ENCODE measurements around the gene OR5K1. TPM values are rescaled to one million over a fixed set of nuclear protein-coding genes. Genes with fewer than 3 reads are reported as not detected.

Gene OR5K1
- total RNA-seq, 1 experiment from 2014 or later = not detected

- intact Hi-C loops (cut with micrococcal nuclease) = no loop called here
- no TSS peak for BruUV-seq (replicated peaks)
- Histone ChIP-seq H3K9me3 (ENCODE audit: control insufficient read depth in 1 of 2, insufficient read depth in 1 of 2, low read depth in 1 of 2, low read length in 2 of 2) (no peaks in the 10 kb centered on the region), H3K36me3 (ENCODE audit: control insufficient read depth in 1 of 2, insufficient read depth in 2 of 2, low read length in 2 of 2) (no peaks in the 10 kb centered on the region), H2AFZ (ENCODE audit: low read depth, low read length, poor library complexity, severe bottlenecking) (no peak overlapping the region), H4K20me1 (ENCODE audit: insufficient read depth) (no peaks in the 10 kb centered on the region), H3K4me2 (ENCODE audit: low read length) (no peak overlapping the region), H3K4me1 (ENCODE audit: control insufficient read depth in 1 of 2, insufficient read depth in 2 of 2, low read length in 2 of 2) (peaks cover 14 to 16% of the 10 kb centered on the region in 2 experiments; a peak in 3 of 4 replicates), H3K27ac (ENCODE audit: low read depth, low read length) (no peak overlapping the region), H3K79me2 (ENCODE audit: insufficient read depth, low read length) (no peaks in the 10 kb centered on the region), H3K4me3 (replicated peaks in 1 of 2; ENCODE audit: low read depth in 1 of 2, low read length in 2 of 2) (no peak overlapping the region), H3K27me3 (ENCODE audit: insufficient read depth, low read length) (no peaks in the 10 kb centered on the region), H3K9ac (ENCODE audit: low read length) (no peak overlapping the region), H3K9me2 (ENCODE audit: insufficient read depth) (no peaks in the 10 kb centered on the region)
- DNase-seq (ENCODE audit: low read depth, low spot score) (no peak), ATAC-seq (no peak)
- ChIA-PET POLR2A (no interaction called here), RAD21 (ENCODE audit: low non-redundant PET in 1 of 2, low total read pairs in 2 of 2, uncharacterized antibody in 2 of 2, unreplicated experiment in 2 of 2) (no interaction called here), CTCF (no interaction called here)
- TF ChIP-seq EGR1 (IDR thresholded peaks at IDR 0.05; ENCODE audit: low read depth) (no peak), SRF (IDR thresholded peaks at IDR 0.05; ENCODE audit: low read depth) (no peak), ZNF274 (IDR thresholded peaks at IDR 0.05; ENCODE audit: low read depth, low read length) (no peak), SIN3A (IDR thresholded peaks at IDR 0.05; ENCODE audit: low read depth) (no peak), CBX3 (IDR thresholded peaks at IDR 0.05; ENCODE audit: low read depth) (no peak), FOSL1 (IDR thresholded peaks at IDR 0.05; ENCODE audit: low read depth) (no peak), TCF7L2 (IDR thresholded peaks at IDR 0.05; ENCODE audit: borderline replicate concordance, extremely low read depth, insufficient read depth, insufficient read length) (no peak)
- TF ChIP-seq, protein P1, sequence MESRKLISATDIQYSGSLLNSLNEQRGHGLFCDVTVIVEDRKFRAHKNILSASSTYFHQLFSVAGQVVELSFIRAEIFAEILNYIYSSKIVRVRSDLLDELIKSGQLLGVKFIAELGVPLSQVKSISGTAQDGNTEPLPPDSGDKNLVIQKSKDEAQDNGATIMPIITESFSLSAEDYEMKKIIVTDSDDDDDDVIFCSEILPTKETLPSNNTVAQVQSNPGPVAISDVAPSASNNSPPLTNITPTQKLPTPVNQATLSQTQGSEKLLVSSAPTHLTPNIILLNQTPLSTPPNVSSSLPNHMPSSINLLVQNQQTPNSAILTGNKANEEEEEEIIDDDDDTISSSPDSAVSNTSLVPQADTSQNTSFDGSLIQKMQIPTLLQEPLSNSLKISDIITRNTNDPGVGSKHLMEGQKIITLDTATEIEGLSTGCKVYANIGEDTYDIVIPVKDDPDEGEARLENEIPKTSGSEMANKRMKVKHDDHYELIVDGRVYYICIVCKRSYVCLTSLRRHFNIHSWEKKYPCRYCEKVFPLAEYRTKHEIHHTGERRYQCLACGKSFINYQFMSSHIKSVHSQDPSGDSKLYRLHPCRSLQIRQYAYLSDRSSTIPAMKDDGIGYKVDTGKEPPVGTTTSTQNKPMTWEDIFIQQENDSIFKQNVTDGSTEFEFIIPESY (IDR thresholded peaks at IDR 0.05; ENCODE audit: extremely low read depth, insufficient replicate concordance, low read length) = no peak
- TF ChIP-seq, protein P2, sequence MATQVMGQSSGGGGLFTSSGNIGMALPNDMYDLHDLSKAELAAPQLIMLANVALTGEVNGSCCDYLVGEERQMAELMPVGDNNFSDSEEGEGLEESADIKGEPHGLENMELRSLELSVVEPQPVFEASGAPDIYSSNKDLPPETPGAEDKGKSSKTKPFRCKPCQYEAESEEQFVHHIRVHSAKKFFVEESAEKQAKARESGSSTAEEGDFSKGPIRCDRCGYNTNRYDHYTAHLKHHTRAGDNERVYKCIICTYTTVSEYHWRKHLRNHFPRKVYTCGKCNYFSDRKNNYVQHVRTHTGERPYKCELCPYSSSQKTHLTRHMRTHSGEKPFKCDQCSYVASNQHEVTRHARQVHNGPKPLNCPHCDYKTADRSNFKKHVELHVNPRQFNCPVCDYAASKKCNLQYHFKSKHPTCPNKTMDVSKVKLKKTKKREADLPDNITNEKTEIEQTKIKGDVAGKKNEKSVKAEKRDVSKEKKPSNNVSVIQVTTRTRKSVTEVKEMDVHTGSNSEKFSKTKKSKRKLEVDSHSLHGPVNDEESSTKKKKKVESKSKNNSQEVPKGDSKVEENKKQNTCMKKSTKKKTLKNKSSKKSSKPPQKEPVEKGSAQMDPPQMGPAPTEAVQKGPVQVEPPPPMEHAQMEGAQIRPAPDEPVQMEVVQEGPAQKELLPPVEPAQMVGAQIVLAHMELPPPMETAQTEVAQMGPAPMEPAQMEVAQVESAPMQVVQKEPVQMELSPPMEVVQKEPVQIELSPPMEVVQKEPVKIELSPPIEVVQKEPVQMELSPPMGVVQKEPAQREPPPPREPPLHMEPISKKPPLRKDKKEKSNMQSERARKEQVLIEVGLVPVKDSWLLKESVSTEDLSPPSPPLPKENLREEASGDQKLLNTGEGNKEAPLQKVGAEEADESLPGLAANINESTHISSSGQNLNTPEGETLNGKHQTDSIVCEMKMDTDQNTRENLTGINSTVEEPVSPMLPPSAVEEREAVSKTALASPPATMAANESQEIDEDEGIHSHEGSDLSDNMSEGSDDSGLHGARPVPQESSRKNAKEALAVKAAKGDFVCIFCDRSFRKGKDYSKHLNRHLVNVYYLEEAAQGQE (IDR thresholded peaks at IDR 0.05; ENCODE audit: low read depth) = no peak
- TF ChIP-seq, protein P3, sequence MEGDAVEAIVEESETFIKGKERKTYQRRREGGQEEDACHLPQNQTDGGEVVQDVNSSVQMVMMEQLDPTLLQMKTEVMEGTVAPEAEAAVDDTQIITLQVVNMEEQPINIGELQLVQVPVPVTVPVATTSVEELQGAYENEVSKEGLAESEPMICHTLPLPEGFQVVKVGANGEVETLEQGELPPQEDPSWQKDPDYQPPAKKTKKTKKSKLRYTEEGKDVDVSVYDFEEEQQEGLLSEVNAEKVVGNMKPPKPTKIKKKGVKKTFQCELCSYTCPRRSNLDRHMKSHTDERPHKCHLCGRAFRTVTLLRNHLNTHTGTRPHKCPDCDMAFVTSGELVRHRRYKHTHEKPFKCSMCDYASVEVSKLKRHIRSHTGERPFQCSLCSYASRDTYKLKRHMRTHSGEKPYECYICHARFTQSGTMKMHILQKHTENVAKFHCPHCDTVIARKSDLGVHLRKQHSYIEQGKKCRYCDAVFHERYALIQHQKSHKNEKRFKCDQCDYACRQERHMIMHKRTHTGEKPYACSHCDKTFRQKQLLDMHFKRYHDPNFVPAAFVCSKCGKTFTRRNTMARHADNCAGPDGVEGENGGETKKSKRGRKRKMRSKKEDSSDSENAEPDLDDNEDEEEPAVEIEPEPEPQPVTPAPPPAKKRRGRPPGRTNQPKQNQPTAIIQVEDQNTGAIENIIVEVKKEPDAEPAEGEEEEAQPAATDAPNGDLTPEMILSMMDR (IDR thresholded peaks at IDR 0.05 in 2 of 3, conservative IDR thresholded peaks at IDR 0.05 in 1 of 3; ENCODE audit: borderline replicate concordance in 1 of 3, insufficient read depth in 1 of 3, low read depth in 2 of 3, low read length in 2 of 3) = no peak
These were observed 38.3 kb downstream of the OR5K1 start for GRCh38 chr3:98501270-98501669.

Data from HCT116 (cell line).